Right atrium auricular region (tissue), 2 donors: ENCODE results near the gene CMTM4. TPM values are rescaled to one million over a fixed set of nuclear protein-coding genes. Genes with fewer than 3 reads are reported as not detected.

Experiments
- DNase-seq: peaks from one replicate; pipeline ENCODE4 v3.0.0-alpha.2; 2019; ENCODE audit warnings: low spot score
- H3K27ac ChIP-seq, 2 donors: fragments of 200-600 bp; sonication (generic); 1 replicate in 1 of 2; 2 replicates in 1 of 2; pipeline ENCODE4 v1.5.1; 2016 to 2019
- H3K27me3 ChIP-seq, 2 donors: fragments of 200-600 bp; sonication (generic); one replicate each; pipeline versions ENCODE4 v1.5.1 to v1.6.0; 2017 to 2019
- H3K36me3 ChIP-seq: fragments of 200-600 bp; sonication (generic); one replicate; pipeline ENCODE4 v1.5.1; 2016
- H3K4me1 ChIP-seq, 2 donors: fragments of 200-600 bp; sonication (generic); one replicate each; pipeline versions ENCODE4 v1.5.1 to v1.6.0; 2017 to 2019
- H3K4me3 ChIP-seq, 2 donors: fragments of 200-600 bp; sonication (generic); 1 replicate in 1 of 2; 2 replicates in 1 of 2; pipeline ENCODE4 v1.5.1; 2017 to 2019; ENCODE audit warnings: mild to moderate bottlenecking in 1 of 2, moderate library complexity in 1 of 2
- H3K9me3 ChIP-seq, 2 donors: fragments of 200-600 bp; sonication (generic); one replicate each; pipeline ENCODE4 v1.5.1; 2019
- total RNA-seq, 2 donors: library from RNA; depleted of rRNA; stranded (reverse); fragments of >200 nt; gene quantifications; one replicate each; pipeline ENCODE4 v1.1.0, GENCODE V29; 2016
- TF ChIP-seq, protein P1 (sequence below), 2 donors: fragments of 200-600 bp; sonication (generic); IDR thresholded peaks; one replicate each; pipeline ENCODE4 v1.5.1; 2019; ENCODE audit warnings: antibody characterized with exemption in 2 of 2

CMTM4 gene
- total RNA-seq, 2 donors from 2014 or later: 7.5 to 15.2 TPM

- Histone ChIP-seq H3K27ac (peak overlapping the region; percentile 86 to 91), H3K27me3 (no peaks in the 10 kb centered on the region), H3K9me3 (no peaks in the 10 kb centered on the region), H3K4me3 (peak overlapping the region; percentile 71 to 83), H3K36me3 (no peaks in the 10 kb centered on the region), H3K4me1 (peaks cover 3 to 34% of the 10 kb centered on the region in 2 donors)
- TF ChIP-seq, protein P1, sequence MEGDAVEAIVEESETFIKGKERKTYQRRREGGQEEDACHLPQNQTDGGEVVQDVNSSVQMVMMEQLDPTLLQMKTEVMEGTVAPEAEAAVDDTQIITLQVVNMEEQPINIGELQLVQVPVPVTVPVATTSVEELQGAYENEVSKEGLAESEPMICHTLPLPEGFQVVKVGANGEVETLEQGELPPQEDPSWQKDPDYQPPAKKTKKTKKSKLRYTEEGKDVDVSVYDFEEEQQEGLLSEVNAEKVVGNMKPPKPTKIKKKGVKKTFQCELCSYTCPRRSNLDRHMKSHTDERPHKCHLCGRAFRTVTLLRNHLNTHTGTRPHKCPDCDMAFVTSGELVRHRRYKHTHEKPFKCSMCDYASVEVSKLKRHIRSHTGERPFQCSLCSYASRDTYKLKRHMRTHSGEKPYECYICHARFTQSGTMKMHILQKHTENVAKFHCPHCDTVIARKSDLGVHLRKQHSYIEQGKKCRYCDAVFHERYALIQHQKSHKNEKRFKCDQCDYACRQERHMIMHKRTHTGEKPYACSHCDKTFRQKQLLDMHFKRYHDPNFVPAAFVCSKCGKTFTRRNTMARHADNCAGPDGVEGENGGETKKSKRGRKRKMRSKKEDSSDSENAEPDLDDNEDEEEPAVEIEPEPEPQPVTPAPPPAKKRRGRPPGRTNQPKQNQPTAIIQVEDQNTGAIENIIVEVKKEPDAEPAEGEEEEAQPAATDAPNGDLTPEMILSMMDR (IDR thresholded peaks at IDR 0.05): no peak
- peak; percentile 73 for DNase-seq
Measured at GRCh38 chr16:66603537-66604375, 92.8 kb downstream of the CMTM4 start.

DNA sequence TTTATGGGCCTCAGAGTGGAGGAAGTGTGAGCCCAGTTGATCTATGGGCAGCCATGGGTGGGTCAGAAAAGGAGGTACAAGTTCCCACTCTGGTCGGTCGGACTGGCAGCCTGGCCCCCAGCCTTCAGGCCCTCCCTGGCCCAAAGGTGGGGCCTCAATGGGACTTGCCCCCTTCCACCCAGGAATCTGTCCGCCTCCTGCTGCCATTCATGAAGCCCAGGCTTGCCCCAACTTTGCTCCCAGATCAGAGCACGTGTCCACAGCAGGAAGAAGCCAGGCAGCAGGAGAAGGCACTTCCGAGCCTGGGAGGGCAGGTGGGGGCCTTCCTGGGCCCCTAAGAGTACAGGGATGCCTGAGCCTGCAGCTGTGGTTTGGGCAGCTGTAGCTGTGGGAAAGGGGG, 95.1 kb downstream of the CMTM4 start:
- H3K36me3 ChIP-seq: no peaks in the 10 kb centered on the region
- DNase-seq: no peak
- no peak overlapping the region for H3K4me3 ChIP-seq
- H3K27ac ChIP-seq: no peak overlapping the region
- TF ChIP-seq, protein P1 (IDR thresholded peaks at IDR 0.05): no peak
- peaks cover 0 to 24% of the 10 kb centered on the region in 2 donors for H3K4me1 ChIP-seq
- H3K27me3 ChIP-seq: no peaks in the 10 kb centered on the region
- no peaks in the 10 kb centered on the region for H3K9me3 ChIP-seq

DNA sequence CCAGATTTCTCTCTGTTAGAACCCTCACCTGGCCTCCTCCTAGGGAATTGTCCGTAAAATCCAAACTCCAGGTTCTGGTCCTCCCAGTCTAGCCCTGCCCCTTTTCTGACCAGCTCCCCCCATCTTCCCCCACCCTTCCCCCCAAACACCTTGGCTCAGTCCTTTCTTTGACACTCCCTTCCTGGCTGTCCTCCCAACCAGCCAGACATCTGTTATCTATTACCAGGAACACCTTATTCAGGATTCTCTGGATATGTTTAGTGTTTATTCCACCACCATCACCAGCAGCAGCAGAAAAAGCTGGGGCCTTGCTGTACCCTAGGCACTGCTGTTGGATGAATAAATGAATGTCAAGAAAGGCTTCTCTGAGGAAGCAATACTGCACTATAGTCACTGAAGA, 96.1 kb downstream of the CMTM4 start:
- H3K4me3 ChIP-seq: no peak overlapping the region
- peaks cover 0 to 15% of the 10 kb centered on the region in 2 donors for H3K4me1 ChIP-seq
- no peaks in the 10 kb centered on the region for H3K36me3 ChIP-seq
- no peaks in the 10 kb centered on the region for H3K9me3 ChIP-seq
- H3K27ac ChIP-seq: no peak overlapping the region
- TF ChIP-seq, protein P1 (IDR thresholded peaks at IDR 0.05): no peak
- no peaks in the 10 kb centered on the region for H3K27me3 ChIP-seq
- DNase-seq: no peak

- Histone ChIP-seq H3K36me3 (no peaks in the 10 kb centered on the region), H3K4me1 (peaks cover 0 to 11% of the 10 kb centered on the region in 2 donors), H3K9me3 (no peaks in the 10 kb centered on the region), H3K27me3 (no peaks in the 10 kb centered on the region), H3K27ac (no peak overlapping the region), H3K4me3 (no peak overlapping the region)
- TF ChIP-seq, protein P1 (IDR thresholded peaks at IDR 0.05): no peak
- DNase-seq: no peak
Measured at GRCh38 chr16:66599726-66600125, 96.8 kb downstream of the CMTM4 start.

GRCh38 chr16:66598111-66598510, 98.4 kb downstream of the CMTM4 start:
- H3K36me3 ChIP-seq: no peaks in the 10 kb centered on the region
- TF ChIP-seq, protein P1 (IDR thresholded peaks at IDR 0.05): no peak
- no peak overlapping the region for H3K4me3 ChIP-seq
- no peaks in the 10 kb centered on the region for H3K4me1 ChIP-seq
- no peaks in the 10 kb centered on the region for H3K9me3 ChIP-seq
- no peak for DNase-seq
- H3K27me3 ChIP-seq: no peaks in the 10 kb centered on the region
- H3K27ac ChIP-seq: no peak overlapping the region
